IPS-20b (cell line): ENCODE data around the gene LCE1F.

ENCODE experiments used
- H3K27ac ChIP-seq: one replicate; pipeline ENCODE4 v1.5.1; 2013; ENCODE audit warnings: low read length
- H3K27me3 ChIP-seq: 2 replicates; pipeline ENCODE4 v1.6.1; 2013; ENCODE audit warnings: mild to moderate bottlenecking, low read length, inconsistent platforms; ENCODE audit not compliant: insufficient read depth
- H3K36me3 ChIP-seq: 2 replicates; pipeline ENCODE4 v1.6.1; 2013; ENCODE audit warnings: low read depth, mild to moderate bottlenecking, inconsistent platforms, low read length, moderate library complexity; ENCODE audit not compliant: insufficient read depth
- H3K4me1 ChIP-seq: 2 replicates; pipeline ENCODE4 v1.6.1; 2013; ENCODE audit warnings: mild to moderate bottlenecking, control low read depth, inconsistent platforms, low read length, moderate library complexity; ENCODE audit not compliant: insufficient read depth
- H3K4me3 ChIP-seq: 2 replicates; pipeline ENCODE4 v1.5.1; 2013; ENCODE audit warnings: mild to moderate bottlenecking, low read length, inconsistent platforms
- H3K9ac ChIP-seq: 2 replicates; pipeline ENCODE4 v1.6.1; 2013; ENCODE audit warnings: low read depth, mild to moderate bottlenecking, inconsistent platforms, low read length, moderate library complexity
- H3K9me3 ChIP-seq: 2 replicates; pipeline ENCODE4 v1.6.1; 2013; ENCODE audit warnings: mild to moderate bottlenecking, low read depth, low read length, inconsistent platforms; ENCODE audit not compliant: insufficient read depth

The LCE1F gene

DNA sequence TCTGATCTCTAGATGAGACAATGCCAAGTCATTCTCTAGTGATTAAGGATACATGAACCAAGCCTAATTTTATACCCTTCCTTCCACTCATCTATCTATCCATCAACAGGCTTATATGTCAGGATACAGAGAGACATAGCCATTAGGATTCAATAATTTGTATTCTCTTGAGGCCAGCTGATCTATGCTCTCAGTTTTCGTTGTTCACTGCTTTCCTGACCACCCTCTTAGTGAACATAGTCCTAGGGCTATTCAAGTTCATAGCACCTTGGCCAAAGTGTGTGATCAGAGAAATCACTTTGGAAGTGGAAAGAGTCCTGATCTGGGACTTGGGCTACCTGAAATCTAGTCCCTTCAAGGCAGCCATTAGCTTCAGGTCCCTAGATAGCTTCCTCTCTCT lies 21.4 kb upstream of the LCE1F start:
- H3K9ac ChIP-seq: no peak overlapping the region
- no peak overlapping the region for H3K27ac ChIP-seq
- no peaks in the 10 kb centered on the region for H3K4me1 ChIP-seq
- H3K36me3 ChIP-seq: no peaks in the 10 kb centered on the region
- H3K4me3 ChIP-seq: no peak overlapping the region
- H3K9me3 ChIP-seq: peaks cover 46% of the 10 kb centered on the region
- H3K27me3 ChIP-seq: no peaks in the 10 kb centered on the region

GRCh38 chr1:152756872-152757271 lies 18.1 kb upstream of the LCE1F start:
- no peak overlapping the region for H3K9ac ChIP-seq
- H3K4me3 ChIP-seq: no peak overlapping the region
- H3K36me3 ChIP-seq: no peaks in the 10 kb centered on the region
- H3K27me3 ChIP-seq: no peaks in the 10 kb centered on the region
- no peaks in the 10 kb centered on the region for H3K4me1 ChIP-seq
- H3K9me3 ChIP-seq: peaks cover 67% of the 10 kb centered on the region
- H3K27ac ChIP-seq: no peak overlapping the region

GRCh38 chr1:152757747-152758146 lies 17.2 kb upstream of the LCE1F start, which contains the start of gene KPRP:
KPRP (plus strand) TSS chr1:152758025; CDS start chr1:152759589, 1,564 bp downstream.
- Histone ChIP-seq H3K9ac (no peak within 1 kb of the TSS), H3K27me3 (no peaks in the 10 kb centered on the region), H3K4me3 (no peak within 1 kb of the TSS), H3K27ac (no peak within 1 kb of the TSS), H3K36me3 (no peaks in the 10 kb centered on the region), H3K9me3 (peaks cover 66% of the 10 kb centered on the region), H3K4me1 (no peaks in the 10 kb centered on the region)

- H3K9me3 ChIP-seq: peaks cover 68% of the 10 kb centered on the region
- H3K27ac ChIP-seq: no peak overlapping the region
- no peaks in the 10 kb centered on the region for H3K36me3 ChIP-seq
- H3K27me3 ChIP-seq: no peaks in the 10 kb centered on the region
- no peak overlapping the region for H3K9ac ChIP-seq
- H3K4me1 ChIP-seq: no peaks in the 10 kb centered on the region
- H3K4me3 ChIP-seq: no peak overlapping the region
These were observed 16.3 kb upstream of the LCE1F start for GRCh38 chr1:152758636-152759035.

DNA sequence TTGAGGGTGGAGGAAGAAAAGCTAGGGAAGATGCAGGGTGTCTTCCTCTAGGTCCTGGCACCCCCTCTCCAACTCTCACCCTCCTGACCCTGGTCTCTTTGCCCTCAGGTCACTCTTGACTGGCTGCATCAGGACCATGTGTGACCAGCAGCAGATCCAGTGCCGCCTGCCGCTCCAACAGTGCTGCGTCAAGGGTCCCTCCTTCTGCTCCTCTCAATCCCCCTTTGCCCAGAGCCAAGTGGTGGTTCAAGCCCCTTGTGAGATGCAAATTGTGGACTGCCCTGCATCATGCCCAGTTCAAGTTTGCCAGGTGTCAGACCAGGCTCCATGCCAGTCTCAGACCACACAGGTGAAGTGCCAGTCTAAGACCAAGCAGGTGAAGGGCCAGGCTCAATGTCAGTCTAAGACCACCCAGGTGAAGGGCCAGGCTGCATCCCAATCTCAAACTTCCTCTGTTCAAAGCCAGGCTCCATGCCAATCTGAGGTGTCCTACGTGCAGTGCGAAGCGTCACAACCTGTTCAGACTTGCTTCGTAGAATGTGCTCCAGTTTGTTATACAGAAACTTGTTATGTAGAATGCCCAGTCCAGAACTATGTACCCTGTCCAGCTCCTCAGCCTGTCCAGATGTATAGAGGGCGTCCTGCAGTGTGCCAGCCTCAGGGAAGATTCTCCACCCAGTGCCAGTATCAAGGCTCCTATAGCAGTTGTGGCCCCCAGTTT lies 15.3 kb upstream of the LCE1F start:
- peaks cover 67% of the 10 kb centered on the region for H3K9me3 ChIP-seq
- H3K27ac ChIP-seq: no peak overlapping the region
- H3K36me3 ChIP-seq: no peaks in the 10 kb centered on the region
- H3K4me1 ChIP-seq: no peaks in the 10 kb centered on the region
- H3K27me3 ChIP-seq: no peaks in the 10 kb centered on the region
- no peak overlapping the region for H3K9ac ChIP-seq
- H3K4me3 ChIP-seq: no peak overlapping the region

DNA sequence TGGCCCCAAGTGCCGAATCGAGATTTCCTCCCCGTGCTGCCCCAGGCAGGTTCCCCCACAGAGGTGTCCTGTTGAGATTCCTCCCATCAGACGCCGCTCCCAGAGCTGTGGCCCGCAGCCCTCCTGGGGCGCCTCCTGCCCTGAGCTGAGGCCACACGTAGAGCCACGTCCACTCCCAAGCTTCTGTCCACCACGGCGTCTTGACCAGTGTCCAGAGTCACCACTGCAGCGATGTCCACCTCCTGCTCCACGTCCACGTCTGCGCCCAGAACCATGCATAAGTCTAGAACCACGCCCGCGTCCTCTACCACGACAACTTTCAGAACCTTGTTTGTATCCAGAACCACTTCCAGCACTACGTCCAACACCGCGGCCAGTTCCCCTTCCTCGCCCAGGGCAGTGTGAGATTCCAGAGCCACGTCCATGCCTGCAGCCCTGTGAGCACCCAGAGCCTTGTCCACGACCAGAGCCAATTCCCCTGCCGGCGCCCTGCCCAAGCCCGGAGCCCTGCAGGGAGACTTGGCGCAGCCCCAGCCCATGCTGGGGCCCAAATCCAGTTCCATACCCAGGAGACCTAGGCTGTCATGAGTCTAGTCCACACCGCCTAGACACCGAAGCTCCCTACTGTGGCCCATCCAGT lies 14.3 kb upstream of the LCE1F start:
- H3K9ac ChIP-seq: no peak overlapping the region
- no peak overlapping the region for H3K4me3 ChIP-seq
- H3K36me3 ChIP-seq: no peaks in the 10 kb centered on the region
- H3K9me3 ChIP-seq: peaks cover 69% of the 10 kb centered on the region
- no peaks in the 10 kb centered on the region for H3K4me1 ChIP-seq
- H3K27me3 ChIP-seq: no peaks in the 10 kb centered on the region
- H3K27ac ChIP-seq: no peak overlapping the region

GRCh38 chr1:152761609-152762213 lies 13.2 kb upstream of the LCE1F start:
- Histone ChIP-seq H3K4me1 (no peaks in the 10 kb centered on the region), H3K27me3 (no peaks in the 10 kb centered on the region), H3K9me3 (peaks cover 71% of the 10 kb centered on the region), H3K4me3 (no peak overlapping the region), H3K36me3 (no peaks in the 10 kb centered on the region), H3K9ac (no peak overlapping the region), H3K27ac (no peak overlapping the region)

- Histone ChIP-seq H3K4me3 (no peak overlapping the region), H3K27ac (no peak overlapping the region), H3K9ac (no peak overlapping the region), H3K4me1 (no peaks in the 10 kb centered on the region), H3K9me3 (peaks cover 54% of the 10 kb centered on the region), H3K27me3 (no peaks in the 10 kb centered on the region), H3K36me3 (no peaks in the 10 kb centered on the region)
These were observed 6.0 kb upstream of the LCE1F start for GRCh38 chr1:152768847-152769533.

DNA sequence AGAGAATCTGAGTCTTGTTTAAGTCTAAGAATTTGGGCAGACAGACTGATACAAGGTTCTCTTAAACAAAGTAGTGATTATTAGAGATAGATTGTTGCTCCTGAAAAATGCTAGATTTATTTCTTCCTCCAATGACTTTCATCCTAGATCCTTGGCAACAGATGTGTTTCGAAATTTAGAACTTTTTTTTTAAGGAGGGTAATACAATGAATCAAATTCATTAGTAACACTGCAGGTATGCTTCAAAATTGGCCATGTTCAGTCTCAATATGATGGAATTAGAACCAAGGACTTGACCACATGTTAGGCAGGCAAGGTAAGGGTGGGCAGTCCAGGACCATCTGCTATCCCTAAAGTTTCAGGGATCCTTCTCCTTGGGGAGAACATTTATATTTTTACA lies 4.5 kb upstream of the LCE1F start:
- no peaks in the 10 kb centered on the region for H3K27me3 ChIP-seq
- H3K4me3 ChIP-seq: no peak overlapping the region
- no peak overlapping the region for H3K9ac ChIP-seq
- H3K27ac ChIP-seq: no peak overlapping the region
- H3K36me3 ChIP-seq: no peaks in the 10 kb centered on the region
- H3K9me3 ChIP-seq: peaks cover 55% of the 10 kb centered on the region
- H3K4me1 ChIP-seq: no peaks in the 10 kb centered on the region

GRCh38 chr1:152776361-152776760 lies 1.4 kb downstream of the LCE1F start:
- Histone ChIP-seq H3K27me3 (no peaks in the 10 kb centered on the region), H3K4me1 (no peaks in the 10 kb centered on the region), H3K9ac (no peak overlapping the region), H3K4me3 (no peak overlapping the region), H3K9me3 (peaks cover 32% of the 10 kb centered on the region), H3K36me3 (no peaks in the 10 kb centered on the region), H3K27ac (no peak overlapping the region)

- Histone ChIP-seq H3K27me3 (no peaks in the 10 kb centered on the region), H3K4me1 (no peaks in the 10 kb centered on the region), H3K27ac (no peak overlapping the region), H3K9me3 (peaks cover 36% of the 10 kb centered on the region), H3K4me3 (no peak overlapping the region), H3K9ac (no peak overlapping the region), H3K36me3 (no peaks in the 10 kb centered on the region)
These were observed 2.7 kb downstream of the LCE1F start for GRCh38 chr1:152777510-152778137.
